Liver (tissue), 3 donors: ENCODE results near the gene OBI1.

Experiments
- ATF3 ChIP-seq: IDR thresholded peaks from 2 replicates; pipeline ENCODE4 v1.6.1; 2016; ENCODE audit warnings: antibody characterized with exemption
- CTCF ChIP-seq: fragments of 150-350 bp; IDR thresholded peaks from 2 replicates; pipeline ENCODE4 v1.5.1; 2017; ENCODE audit warnings: improper control_type of control experiment, low read depth, low read length; ENCODE audit not compliant: missing input control
- EGR1 ChIP-seq, 2 donors: IDR thresholded peaks; 2 replicates each; pipeline ENCODE4 v1.6.1; 2016 to 2018; ENCODE audit warnings: antibody characterized with exemption in 2 of 2, low read depth in 2 of 2
- GABPA ChIP-seq, 2 donors: IDR thresholded peaks in 1 of 2; conservative IDR thresholded peaks in 1 of 2; 2 replicates each; pipeline ENCODE4 v1.6.1; 2016; ENCODE audit warnings: antibody characterized with exemption in 2 of 2, mild to moderate bottlenecking in 1 of 2, moderate library complexity in 1 of 2
- JUND ChIP-seq, 2 donors: IDR thresholded peaks; 2 replicates each; pipeline ENCODE4 v1.6.1; 2016; ENCODE audit warnings: antibody characterized with exemption in 2 of 2
- RAD21 ChIP-seq, 2 donors: IDR thresholded peaks; 2 replicates each; pipeline ENCODE4 v1.6.1; 2016; ENCODE audit warnings: antibody characterized with exemption in 2 of 2, mild to moderate bottlenecking in 2 of 2
- REST ChIP-seq: IDR thresholded peaks from 2 replicates; pipeline ENCODE4 v1.6.1; 2016; ENCODE audit warnings: antibody characterized with exemption, mild to moderate bottlenecking
- TAF1 ChIP-seq: conservative IDR thresholded peaks from 2 replicates; pipeline ENCODE4 v1.6.1; 2016; ENCODE audit warnings: antibody characterized with exemption, mild to moderate bottlenecking
- donor health status: healthy.
- donor health status: healthy.

GRCh38 chr13:78675112-78675511, 16.2 kb upstream of the OBI1 start:
- TF ChIP-seq TAF1 (no peak), CTCF (no peak), EGR1 (IDR thresholded peaks at IDR 0.05; ENCODE audit: low read depth in 2 of 2) (no peak), REST (no peak), RAD21 (IDR thresholded peaks at IDR 0.05) (no peak), GABPA (IDR thresholded peaks at IDR 0.05 in 1 of 2, conservative IDR thresholded peaks at IDR 0.05 in 1 of 2) (no peak), JUND (IDR thresholded peaks at IDR 0.05) (no peak), ATF3 (no peak)
